Measurements from ENCODE around the gene PCCA.
A peak's percentile ranks its signal among the peaks of the same experiment; 100 is the strongest.

Gene PCCA

DNA sequence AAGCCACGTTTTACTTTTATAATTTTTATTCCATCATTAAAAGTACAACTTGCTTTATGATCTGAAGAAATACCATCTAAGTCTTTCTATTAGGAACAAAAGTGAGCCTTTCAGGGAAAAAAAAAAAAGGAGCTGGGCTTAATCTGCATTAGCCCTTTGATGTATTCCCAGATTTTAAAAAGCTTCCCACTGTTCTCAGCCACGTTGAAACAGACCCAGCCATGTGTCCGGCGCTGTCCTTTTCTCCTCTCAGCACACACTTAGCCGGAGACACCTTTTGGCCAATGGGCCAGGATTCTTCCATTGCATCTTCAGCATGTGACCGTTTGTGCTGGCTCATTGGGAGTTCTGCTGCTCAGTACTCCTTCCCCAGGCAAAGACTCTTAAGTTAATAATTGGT, 394.2 kb downstream of the PCCA start:
- DNase-seq: no peak

DNA sequence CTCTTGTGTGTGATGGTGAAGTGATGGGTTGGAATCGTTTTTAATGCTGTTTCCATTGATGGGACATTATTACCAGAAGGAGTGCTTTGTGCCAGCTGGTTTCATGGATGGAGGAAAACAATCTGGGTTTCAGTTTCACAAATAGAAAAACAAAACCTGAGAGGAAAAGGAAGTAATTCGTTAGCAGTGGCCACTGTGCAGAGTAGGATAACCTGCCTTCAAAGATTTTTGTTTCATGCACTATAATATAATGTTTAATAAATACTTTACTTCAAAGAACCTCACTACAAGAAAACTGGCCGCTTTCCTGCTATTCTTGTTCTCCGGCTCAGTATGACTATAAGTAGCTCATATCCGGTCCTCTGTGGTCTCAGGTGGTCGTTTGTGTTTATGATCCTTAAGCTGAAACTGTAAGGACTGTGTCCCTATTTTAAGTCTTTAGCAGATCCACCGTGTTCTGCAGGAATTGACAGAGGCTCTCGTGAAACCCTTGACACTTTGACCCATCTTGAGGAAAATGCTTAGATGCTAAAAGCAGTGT, 395.0 kb downstream of the PCCA start:
- no peak for DNase-seq

DNA sequence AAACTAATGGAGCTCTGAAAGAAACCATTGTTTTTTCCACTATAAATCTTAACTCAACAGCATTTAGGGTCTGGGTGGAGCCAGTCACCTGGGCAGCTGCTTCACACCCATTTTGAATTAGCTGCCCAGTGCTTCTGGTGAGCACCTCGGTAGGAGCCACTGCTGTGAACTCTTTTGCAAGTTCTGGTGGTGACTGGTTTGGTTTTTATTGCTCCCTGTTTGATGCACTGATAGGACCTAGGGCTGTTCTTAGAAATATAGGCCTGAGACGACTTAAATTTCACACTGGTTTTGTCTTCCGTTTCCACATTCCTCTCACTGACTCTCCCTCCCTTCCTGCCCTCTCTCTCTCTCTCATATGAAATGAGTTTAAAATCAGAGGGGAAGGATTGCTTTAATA, 395.8 kb downstream of the PCCA start:
- no peak for DNase-seq

DNA sequence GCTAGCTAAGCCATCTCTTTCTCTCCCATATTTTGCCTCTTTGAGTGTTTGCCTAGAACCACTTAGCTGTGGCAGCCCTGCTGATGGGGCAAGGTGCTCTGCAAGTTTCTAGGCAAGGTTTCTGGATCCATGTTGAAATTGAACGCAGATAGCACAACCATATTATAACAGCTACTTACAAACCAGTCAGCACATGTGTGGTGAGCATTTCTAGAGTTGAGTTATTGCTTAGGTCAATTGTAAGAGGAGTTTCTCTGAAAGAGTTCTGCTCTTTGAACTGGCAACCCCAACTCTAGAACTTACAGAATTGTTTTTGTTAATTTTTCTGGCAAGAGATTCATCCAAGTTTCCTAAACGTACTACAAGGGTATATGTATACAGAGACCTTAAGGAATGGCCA, 396.4 kb downstream of the PCCA start:
- no peak for DNase-seq

DNA sequence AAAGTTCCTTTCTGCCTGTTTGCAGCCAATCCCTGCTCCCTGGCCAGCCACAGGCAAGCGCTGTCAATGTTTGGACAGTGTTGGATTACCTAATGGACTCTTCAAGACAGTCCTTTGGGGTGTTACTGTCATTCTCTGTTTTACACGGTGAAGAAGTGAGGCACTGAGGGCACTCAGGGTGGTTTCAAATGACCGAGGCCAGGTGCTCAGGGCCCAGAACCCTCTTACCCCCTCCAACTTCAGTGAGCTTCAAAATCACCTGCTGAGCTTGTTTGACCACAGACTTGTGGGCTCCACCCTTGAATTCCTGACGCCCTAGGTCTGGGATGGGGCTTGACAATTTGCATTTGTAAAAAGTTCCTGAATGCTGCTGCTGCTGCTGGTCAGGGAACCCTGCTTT, 401.8 kb downstream of the PCCA start:
- DNase-seq: no peak

DNA sequence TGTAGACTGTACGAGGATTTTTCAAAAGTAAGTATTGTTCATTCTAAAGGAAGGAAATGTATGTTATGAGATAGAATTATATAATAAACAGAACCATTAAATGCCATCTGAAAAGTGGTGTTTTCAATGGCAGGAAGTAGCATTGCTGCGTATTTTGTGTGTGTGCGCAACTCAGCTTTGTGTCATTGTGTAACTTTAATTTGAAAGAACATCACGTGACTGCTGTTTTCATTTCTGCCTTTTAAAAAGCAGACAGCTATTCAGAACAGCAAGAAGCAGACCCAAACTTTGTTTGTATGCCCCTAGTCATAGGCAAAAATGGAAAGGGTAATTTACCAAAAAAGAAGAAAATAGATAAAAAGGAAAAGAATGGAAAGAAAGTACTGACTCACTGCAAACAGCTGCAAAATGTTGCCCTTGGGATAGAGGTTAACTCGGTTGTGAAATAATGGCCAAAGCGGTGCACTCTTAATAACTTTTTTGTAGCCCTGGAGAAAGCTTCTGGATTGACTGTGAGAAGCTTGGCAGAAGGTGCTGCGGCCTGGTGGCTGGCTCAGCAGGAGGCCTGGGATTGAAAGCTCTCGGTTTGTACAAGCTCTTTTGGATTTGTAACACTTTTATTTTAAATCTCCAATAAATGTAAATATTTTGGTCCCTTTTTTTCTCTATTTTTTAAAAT, 402.4 kb downstream of the PCCA start:
- no peak for DNase-seq

DNA sequence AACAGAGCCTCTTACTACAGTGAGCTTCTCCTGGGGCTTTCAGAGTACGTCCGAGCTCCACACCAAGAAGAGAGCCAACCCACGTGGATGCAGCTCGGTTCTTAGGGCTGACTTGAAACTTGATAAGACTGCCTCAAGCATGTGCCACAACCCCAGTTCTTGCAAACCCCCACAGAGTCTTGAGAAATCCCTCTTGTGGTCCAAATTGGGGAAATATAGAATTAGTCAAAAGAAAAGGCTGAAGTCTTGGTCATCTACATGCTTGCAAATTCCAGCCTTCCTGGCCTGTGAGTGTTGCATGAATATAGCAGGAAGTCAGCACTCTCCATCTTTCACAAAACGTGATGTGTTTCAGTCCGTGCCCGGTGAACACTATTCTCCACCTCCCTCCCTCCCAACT, 404.5 kb downstream of the PCCA start:
- no peak for DNase-seq

DNA sequence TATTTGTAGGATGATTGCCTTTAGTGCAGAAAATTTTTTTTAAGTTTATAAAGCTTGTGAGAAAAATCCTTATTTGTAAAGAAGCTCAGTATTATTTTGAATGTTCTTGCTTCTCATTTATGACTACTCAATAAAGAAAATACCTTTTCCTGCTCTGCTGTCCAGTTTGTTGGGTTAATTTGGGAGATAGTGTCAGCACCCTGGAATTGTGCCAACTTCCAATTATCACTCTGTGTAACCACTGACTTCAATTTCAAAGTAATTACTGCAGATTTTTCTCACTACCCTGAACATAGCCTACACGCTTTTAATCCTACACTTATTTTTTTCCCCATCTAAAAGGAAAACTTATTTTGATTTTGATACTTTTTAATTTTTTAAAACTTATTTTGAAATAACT, 406.6 kb downstream of the PCCA start:
- no peak for DNase-seq

DNA sequence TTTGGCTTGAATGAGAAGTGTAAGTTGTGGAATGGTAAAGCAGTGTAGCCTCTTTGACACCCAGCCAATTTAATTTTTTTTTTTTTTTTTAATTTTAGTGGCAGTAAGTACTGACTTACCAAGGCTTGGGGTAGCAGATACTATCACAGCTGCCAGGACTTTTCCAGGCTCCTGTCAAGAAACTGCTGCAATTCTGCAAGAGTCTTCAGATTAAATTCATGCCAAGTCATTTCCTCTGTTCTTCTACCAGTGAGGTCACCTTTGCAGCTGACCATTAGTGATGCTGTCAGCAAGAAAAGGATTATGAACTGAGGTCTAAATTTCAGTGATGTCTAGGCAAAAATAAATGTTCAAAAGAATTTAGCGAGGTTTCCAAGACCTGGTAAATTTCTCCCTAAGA, 408.5 kb downstream of the PCCA start:
- DNase-seq: no peak

DNA sequence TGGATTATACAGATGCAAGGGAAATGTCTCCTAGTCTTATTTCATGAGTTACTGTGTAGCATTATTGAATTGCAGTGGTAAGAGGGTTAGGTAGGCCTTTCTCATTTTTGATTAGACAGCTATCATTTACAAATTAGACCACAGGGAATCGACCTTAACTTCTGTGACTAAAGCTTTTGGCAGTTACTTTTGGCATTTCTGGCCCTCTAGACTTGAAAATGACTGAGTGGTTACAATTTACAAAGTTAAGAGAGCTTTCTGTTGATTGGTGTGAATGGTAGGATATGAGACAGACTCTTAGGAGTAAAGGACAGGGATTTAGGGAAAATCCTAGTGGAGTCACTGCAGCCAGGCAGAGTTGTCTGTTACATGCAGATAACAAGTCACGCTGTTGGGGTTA, 413.6 kb downstream of the PCCA start:
- DNase-seq: no peak

DNA sequence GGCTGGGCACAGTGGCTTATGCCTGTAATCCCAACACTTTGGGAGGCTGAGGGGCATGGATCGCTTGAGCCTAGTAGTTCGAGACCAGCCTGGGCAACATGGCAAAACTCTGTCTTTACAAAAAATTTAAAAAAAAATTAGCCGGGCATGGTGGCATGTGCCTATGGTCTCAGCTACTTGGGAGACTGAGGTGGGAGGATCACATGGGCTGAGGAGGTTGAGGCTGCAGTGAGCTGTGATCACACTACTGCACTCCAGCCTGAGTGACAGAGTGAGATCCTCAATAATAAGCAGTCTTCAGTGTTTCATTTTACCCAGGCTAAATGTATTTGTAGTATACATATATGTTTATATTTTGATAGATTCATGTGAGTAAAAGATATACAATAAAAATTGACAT, 414.7 kb downstream of the PCCA start:
- no peak for DNase-seq

DNA sequence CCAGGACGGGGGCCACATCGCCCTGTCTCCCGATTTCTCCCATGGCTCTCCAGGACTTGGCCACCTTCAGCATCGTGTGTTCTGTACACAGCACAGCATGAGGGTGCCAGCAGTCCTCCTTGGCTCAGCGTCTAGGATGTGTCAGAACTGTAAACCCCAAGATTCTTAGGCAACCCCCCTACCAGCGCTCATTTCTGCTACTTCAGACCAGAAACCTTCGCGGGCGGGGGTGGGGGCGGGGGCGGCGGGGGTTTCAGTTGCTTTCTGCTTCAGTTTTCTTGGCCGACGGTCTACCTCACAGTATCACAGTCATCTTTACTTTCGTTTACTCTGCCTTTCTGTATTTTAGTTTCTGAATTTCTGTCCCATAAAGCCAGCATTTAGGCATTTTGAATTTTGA, 417.3 kb downstream of the PCCA start:
- peak; percentile 12 for DNase-seq

DNA sequence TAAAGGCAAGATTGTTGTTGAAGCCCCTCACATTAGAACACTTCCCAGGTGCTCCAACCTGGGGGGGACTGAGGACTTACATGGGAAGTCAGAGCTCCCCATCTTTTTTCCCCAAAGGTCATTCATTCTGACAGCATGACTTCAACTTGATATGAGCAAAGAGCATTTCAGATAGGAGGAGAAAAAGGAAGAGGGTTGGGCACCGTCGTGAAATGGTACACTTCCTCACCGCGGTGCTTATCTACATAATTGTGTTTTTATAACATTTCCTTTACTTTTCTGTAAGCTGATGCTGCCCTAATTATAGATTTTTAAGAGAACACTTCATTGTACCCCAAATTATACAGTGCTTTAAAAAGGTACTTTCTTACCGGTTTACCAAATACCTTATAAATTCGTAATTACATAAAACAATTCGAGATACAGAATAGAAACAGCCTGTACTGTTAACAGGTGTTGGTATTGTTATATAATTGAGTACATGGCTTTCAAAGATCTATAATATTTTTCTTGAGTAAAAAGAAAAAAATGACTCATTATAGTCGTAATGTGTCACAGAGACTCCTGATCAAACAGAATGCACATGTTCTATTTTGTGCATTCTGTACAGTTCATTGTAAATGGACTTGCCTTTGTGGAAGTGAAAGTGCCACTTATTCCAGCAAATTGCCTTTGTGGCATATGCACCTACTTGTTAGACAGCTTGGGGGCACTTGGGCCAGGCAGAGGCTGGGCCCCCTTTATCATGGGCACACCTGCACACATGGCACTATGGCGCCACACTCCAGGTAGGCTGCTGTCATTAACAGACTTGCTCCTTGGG, 417.9 kb downstream of the PCCA start:
- DNase-seq: no peak

DNA sequence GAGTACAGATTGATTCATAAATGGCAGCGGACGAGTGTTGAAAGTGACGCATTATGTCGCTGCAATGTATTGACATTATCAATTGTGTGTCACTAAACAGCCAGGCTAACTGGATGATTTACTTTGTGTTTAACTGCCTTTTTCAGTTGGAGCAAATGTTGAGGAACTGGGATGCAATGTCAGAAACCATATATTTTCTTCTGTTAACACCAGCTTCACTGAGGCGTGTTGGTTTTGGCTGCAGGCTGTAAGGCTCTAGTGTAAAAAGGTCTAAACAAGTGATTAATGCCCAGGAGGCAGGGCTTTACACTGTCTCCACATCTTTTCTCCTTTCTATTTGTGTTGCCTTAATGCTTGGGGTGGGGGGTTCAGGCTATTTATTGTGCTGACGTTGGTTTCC, 419.6 kb downstream of the PCCA start:
- DNase-seq: no peak

DNA sequence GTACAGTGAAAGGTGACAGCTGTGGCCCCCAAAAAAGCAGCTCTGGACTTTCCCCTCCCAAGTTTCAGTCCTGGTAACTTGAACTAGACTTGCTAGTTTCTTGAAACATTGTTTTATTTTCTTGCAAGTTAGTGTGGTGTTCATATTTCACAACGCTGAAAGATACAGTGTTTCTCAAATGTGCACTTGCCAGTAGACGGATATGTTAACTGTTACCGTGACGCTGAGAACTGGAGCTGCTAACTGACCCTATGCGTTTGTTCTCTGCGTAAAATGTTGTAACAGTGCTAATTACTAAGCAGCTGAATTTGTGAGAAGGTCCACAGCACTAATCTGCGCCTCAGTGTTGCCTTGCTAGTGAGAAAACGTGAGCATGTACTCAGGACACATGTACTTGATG, 420.1 kb downstream of the PCCA start:
- DNase-seq: no peak

DNA sequence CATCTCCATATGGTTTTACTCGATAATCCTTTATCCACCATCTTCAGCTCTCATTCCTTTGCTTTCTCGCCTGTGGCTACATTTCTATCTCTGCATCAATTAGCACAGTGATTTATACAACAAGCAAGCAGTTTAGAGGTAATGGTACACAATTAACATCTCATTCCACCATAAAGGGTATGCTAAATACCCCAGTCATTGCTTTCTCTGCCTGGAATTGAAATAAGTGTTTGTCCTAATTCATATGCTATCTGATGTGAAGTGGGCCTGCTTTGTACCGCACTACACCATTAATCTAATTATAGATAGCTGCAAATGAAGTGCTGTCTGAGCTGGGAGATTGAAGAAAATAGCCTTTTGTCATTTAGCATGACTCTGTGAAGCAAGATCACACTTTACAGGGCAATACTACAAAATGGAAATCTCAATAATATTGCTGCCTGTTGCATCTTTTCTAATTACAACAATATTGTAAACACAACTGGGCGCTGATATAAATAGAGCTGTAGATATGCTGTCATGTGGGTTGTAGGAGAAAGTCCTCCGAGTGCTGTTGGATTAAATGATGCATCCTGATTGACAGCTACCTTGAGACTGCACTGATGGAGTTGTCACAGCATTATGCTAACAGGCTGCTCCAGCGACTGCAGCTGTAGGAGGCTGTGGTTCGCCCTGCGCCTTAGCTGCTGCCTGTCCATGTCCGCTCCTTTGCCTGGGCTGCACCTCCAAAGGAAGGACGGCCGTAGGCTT, 421.5 kb downstream of the PCCA start:
- no peak for DNase-seq

DNA sequence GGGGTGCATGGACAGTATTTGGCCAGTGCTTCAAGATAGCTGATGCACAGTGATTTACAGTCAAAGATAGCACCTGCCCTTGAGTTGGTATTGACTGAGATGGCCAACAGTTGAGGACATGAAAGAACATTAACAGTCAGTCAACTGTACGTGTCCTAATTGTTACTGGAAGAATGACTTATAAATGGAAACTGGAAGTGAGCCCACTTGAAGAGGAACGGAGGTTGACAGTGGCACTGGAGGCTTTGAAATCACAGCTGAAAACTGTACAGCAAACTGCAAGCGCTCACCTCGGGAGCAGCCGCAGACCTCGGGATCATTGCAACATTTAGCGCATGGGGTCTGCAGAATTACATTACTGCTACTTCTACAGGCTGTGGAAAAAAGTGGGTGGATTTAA, 422.6 kb downstream of the PCCA start:
- DNase-seq: no peak

DNA sequence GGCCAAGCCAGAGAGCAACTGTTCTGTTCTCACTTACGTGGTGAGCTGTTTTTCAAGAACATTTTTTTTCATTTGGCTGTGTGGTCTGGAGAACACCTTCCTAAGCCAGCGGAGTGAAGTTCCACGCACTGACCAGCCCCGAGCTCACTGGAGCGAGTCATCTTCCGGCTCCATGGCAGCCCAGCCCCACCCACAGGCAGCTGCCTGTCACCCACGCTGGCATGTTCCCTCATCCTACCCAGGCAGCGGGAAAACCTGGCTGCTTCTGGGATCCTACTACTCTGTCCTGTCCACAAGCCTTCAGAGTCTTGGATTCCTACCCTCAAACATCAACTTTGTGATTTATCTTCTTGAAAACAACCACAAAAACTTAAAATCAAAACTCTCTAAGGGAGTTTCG, 423.5 kb downstream of the PCCA start:
- no peak for DNase-seq

DNA sequence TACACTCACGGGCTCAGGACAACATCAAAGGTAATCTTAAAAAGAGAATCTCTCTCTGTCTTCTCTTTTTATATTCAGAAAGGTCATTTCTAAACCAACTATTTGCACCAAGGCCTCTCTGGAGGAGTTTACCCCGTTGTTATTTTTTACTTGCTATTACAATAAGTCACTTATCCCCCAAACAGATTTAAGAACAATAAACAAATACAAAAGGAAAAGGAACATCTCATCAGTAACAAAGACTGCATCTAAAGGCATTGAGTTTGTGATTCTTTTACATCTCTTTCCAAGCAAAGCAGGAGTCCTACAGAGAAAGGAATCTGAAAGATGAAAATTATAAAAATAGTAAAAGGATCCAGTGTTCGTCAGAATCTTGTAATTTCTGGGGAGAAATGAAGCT, 424.3 kb downstream of the PCCA start:
- no peak for DNase-seq

DNA sequence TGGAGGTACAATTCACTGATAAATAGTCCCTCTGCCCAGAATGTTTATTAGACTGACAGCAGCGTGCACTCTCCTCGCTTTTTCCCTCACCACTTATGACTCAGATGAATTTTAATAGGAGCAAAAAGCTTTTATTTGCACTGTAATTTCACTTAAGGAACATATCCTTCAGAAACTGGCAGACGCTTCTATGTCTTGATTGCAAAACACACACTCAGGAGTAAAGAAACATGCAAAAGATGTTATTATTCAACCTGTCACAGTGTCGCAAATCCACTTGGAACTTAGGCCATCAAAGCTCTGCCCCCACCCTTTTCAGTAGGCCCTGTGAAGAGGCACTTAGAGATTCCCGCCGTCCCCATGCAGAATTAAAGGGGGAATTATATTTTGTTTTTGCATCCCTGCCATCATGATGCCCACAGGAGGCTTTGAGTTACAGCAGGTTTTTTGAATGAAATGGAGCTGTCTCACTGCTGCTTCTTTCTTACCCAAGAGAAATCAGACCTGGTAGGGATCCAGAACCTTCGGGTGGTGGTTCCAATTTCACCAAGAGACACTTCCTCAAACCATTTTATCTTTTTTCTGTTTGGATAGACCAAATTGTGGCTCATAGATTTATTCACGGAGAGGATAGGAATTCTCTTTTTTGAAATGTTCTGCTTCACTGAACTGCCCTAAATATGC, 425.2 kb downstream of the PCCA start:
- DNase-seq: no peak

DNA sequence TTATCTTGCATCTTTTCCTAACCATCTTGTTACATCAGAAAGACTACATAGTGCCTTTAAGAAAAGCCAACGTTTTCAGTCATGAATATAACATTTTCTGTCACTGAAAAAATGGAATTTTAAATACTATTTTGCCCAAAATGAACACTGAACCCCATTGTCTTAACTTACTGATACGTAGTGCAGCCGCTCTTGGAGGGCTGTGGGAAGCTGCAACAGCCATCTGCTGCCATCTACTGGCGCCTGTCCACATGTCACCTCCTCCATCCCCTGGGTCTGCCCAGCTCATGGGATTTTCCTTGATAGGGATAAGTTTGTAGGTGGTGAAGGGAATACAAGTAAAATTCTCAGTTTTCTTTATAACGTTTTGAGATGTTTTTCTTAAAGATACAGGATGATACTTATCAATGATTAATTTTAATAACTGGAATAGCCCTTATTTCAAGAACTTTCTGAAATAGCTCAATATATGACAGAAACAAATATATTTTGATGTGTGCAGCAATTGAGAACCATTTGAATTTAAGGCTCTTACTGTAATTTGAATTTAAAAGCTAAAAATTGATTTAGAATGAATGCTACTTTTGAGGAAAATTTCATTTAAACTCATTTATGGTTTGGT, 426.0 kb downstream of the PCCA start:
- DNase-seq: peak; percentile 64

DNA sequence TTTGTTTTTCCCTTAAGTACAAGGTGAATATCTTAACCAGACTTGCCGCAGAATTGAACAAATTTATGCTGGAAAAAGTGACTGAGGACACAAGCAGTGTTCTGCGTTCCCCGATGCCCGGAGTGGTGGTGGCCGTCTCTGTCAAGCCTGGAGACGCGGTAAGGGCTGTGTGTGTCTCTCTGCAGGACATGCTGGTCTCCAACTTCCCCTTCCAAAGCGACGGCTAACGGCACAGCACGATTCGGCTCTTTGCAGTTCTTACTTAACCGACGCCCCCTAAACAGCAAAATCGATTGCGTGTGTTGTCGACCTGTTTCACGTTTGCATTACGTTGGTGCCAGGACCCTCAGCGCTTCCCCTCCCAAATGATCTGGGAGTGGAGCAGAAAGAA, 426.5 kb downstream of the PCCA start:
- no peak for DNase-seq

DNA sequence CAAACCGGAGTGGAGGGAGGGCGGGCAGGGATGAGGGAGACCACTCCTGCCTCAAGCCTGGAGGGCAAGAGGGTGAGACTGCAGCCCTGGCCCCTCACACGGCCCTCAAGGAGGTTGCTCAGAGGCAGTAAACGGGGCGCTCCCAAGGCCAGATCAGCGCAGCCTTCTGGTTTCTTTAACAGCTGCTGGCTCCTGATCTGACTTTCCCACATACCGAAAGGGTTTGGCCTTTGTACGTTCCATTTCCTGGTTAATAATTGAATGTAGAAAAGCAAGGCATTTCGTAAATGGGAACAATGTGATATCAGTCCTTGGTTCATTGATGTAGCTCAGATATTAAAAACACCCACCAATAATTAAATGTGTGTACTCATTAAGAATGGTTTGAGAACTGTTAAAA, 428.2 kb downstream of the PCCA start:
- no peak for DNase-seq
